SW480 (cell line): ENCODE measurements around the gene PRAC1.

ENCODE experiments used
- DNase-seq: peaks from one replicate; pipeline ENCODE4 v3.0.0-alpha.2; 2016; ENCODE audit warnings: low spot score

Gene PRAC1

DNA sequence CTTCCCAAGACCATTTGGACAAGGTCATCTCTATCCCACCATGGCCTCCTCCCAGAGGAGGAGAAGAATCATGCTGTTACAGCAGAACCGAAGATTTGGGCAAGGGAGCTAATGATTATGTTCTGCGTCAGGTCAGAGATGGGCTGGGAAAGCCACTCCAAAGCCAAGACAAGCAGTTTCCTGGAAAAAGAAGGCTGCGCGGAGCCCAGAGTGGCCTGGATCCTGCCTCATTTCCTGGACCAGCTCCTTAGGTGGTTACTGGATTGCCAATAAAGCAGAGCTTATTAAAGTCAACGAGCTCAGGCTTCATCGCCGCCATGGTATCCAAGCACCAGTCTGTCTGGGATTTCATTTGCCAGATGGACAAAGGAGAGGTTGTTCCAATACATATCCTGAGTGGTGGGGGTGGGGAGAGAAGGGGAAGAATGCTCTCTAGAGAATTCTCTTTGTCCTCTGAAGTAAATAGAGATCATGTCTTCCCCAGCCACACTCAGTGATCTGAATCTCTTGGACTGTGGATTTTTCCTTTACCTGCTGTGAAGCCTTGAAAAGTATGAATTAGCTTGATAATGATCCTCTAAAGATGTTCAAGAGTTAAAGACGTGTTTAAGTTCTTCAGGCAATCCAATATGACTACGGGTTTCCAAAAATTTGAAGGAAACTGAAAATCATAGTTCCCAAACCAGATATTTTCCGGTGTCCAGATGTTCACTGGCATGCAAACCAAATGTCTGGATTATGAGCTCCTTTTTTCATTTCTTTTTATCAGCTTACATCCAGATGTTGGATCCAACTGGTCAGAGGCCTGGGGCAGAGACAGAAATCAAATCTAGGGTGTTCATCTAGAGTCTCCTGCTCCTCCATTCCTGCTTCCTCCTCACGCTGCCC lies 17.7 kb downstream of the PRAC1 start:
- DNase-seq = no peak

- DNase-seq = no peak
Measured at GRCh38 chr17:48701864-48702532, 20.3 kb downstream of the PRAC1 start.

DNA sequence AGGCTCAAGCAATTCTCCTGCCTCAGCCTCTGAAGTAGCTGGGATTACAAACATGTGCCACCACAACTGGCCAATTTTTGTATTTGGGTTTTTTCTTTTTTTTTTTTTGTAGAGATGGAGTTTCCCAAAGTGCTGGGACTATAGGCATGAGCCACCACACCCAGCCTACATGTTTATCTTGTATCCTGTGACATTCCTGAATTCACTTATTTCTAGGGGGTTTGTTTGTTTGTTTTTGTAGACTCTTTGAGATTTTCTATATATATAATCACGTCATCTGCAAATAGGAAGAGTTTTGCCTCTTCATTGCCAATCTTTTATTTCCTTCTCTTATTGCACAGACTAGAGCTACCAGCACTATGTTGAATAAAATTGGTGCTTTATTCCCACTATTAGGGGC lies 29.1 kb downstream of the PRAC1 start:
- no peak for DNase-seq

- no peak for DNase-seq
Measured at GRCh38 chr17:48692049-48692448, 30.3 kb downstream of the PRAC1 start.

GRCh38 chr17:48690655-48691054 lies 31.7 kb downstream of the PRAC1 start:
- no peak for DNase-seq

- no peak for DNase-seq
Measured at GRCh38 chr17:48681609-48682008, 40.7 kb downstream of the PRAC1 start.

DNA sequence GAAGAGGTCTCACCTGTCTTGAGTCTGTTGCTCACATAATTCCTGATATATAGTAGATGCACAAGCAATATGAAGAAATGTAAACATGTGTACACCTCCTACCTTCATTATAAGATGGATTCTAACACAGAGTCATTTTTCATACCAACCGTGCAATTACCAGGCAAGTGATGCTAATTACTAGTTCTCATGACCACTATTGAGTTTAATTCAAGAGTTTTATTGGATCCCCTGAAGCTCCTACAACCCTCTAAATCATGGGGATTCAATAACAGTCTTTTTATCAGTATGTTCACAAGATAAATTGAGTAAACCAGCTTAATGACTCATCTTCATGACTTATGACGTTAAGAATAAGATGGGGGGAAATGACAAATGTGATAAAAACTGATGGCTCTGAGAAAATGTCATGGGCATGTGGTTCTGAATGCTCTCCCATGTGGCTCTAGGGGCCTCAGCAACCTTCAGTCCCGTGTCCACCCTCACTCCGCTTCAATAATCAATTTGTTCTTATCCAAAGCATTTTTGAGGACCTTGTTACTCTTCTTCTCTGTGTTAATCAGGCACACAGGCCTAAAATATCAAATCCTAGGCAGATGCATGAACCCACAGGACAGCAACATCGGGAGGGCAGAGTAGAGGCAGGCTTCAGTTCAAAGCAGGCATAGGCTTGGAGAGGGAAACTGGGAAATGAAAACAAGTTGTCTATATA lies 42.8 kb downstream of the PRAC1 start:
- no peak for DNase-seq

DNA sequence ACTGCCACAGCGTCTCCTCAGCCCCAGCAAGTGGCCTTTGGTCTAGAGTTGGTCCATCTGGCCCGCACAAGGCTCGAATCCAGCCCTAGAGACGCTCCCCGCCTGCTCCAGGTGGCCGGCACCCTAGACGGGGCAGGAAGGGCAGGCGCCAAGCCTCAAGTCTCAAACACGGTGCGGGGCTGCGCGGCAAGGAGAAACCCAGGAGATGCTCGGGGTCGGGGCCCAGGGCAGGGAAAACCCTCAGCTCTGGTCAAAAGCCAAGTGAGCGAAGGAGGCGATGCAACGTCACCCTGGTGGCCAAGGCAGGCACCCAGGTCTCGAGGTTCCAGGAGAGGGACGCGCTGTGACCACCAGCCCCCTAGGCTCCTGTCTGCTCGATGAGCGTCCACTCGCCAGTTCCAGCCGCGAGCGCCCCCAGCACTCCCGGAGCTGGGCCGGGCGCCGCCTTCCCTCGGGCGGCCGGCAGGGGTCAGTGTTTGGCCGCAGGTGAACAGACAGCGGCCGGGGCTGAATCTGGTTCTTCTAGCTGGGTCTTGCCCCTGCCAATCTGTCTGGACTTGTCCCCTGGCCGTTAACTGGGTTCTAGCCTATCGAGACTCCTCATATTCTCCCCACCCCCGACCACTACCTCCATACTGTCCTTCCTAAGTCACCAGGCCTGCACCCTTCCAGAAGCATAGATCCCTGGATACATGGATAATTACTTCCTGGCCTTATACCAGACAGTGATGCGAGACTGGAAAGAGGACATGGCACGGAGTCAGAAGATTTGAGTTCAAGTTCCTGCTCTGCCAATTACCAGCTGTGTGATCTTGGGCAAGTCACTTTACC lies 44.0 kb downstream of the PRAC1 start:
- DNase-seq = peak; percentile 66

GRCh38 chr17:48676963-48677558 lies 45.3 kb downstream of the PRAC1 start:
- DNase-seq = no peak

DNA sequence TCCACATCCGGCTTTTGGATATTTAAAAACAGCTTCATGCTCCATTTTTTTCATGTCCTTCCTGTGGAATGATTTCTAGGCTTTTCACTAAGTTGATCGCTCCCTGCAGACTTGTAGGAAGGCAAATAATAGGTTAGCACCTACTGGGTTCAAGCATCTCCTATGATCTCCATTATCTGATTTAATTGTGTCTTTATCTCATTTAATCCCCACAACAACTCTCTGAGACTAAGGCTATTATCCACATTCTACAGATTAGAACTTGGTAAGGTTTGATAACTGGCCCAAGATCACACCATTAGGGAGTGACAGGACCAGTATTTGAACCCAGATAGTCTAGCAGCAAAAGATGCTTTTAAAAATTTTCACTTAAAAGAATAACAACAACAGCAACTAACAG lies 50.0 kb downstream of the PRAC1 start:
- DNase-seq = no peak
